ENCODE data around the gene TUBB1. TPM values are rescaled to one million over a fixed set of nuclear protein-coding genes. Genes with fewer than 3 reads are reported as not detected.

TUBB1 gene
- total RNA-seq, 1 experiment from 2014 or later: not detected

- Histone ChIP-seq H4K20me1 (ENCODE audit: insufficient read depth, low read depth, low read length) (peaks cover 28% of the 10 kb centered on the region), H3K36me3 (ENCODE audit: insufficient read depth, low read length) (peaks cover 23% of the 10 kb centered on the region), H3K4me1 (ENCODE audit: low read length) (peaks cover 42% of the 10 kb centered on the region), H3K27ac (ENCODE audit: low read length) (peak overlapping the region; percentile 89), H3K9me3 (ENCODE audit: low read length) (no peaks in the 10 kb centered on the region), H3K27me3 (ENCODE audit: low read length) (no peaks in the 10 kb centered on the region), H3K4me3 (ENCODE audit: low read length) (peak overlapping the region; percentile 97), H3K9ac (ENCODE audit: low read length) (peak overlapping the region; percentile 99), H3K4me2 (ENCODE audit: low read depth, low read length, poor library complexity, severe bottlenecking) (peak overlapping the region; percentile 99), H3K9me2 (replicated peaks; ENCODE audit: insufficient read depth, low read length) (no peaks in the 10 kb centered on the region), H2AFZ (ENCODE audit: low read length) (no peak overlapping the region), H3K79me2 (ENCODE audit: low read length) (peaks cover 36% of the 10 kb centered on the region)
- peak; percentile 66 for DNase-seq
These were observed 13.6 kb upstream of the TUBB1 start for GRCh38 chr20:59005523-59006166.

- Histone ChIP-seq H3K9me3 (ENCODE audit: low read length) (no peaks in the 10 kb centered on the region), H3K27me3 (ENCODE audit: low read length) (no peaks in the 10 kb centered on the region), H3K79me2 (ENCODE audit: low read length) (peaks cover 36% of the 10 kb centered on the region), H3K4me1 (ENCODE audit: low read length) (peaks cover 44% of the 10 kb centered on the region), H2AFZ (ENCODE audit: low read length) (no peak overlapping the region), H3K27ac (ENCODE audit: low read length) (peak overlapping the region; percentile 89), H3K36me3 (ENCODE audit: insufficient read depth, low read length) (peaks cover 23% of the 10 kb centered on the region), H4K20me1 (ENCODE audit: insufficient read depth, low read depth, low read length) (peaks cover 28% of the 10 kb centered on the region), H3K4me3 (ENCODE audit: low read length) (peak overlapping the region; percentile 97), H3K4me2 (ENCODE audit: low read depth, low read length, poor library complexity, severe bottlenecking) (peak overlapping the region; percentile 99), H3K9me2 (replicated peaks; ENCODE audit: insufficient read depth, low read length) (no peaks in the 10 kb centered on the region), H3K9ac (ENCODE audit: low read length) (peak overlapping the region; percentile 99)
- peak; percentile 67 for DNase-seq
These were observed 12.9 kb upstream of the TUBB1 start for GRCh38 chr20:59006167-59006863.

GRCh38 chr20:59006864-59007664 is 12.2 kb upstream of the TUBB1 start, which contains the start of gene CTSZ:
Gene CTSZ, minus strand, starts transcription at chr20:59007254. Its CDS starts 126 bp downstream, at chr20:59007128.
- Histone ChIP-seq H3K27me3 (ENCODE audit: low read length) (no peaks in the 10 kb centered on the region), H3K36me3 (ENCODE audit: insufficient read depth, low read length) (peaks cover 17% of the 10 kb centered on the region), H3K79me2 (ENCODE audit: low read length) (peaks cover 36% of the 10 kb centered on the region), H3K4me1 (ENCODE audit: low read length) (peaks cover 47% of the 10 kb centered on the region), H2AFZ (ENCODE audit: low read length) (0 out of 2 replicates have a peak within 1 kb of the TSS, but pooled peaks have one; percentile 18), H3K4me2 (ENCODE audit: low read depth, low read length, poor library complexity, severe bottlenecking) (peak within 1 kb of the TSS; percentile 99), H3K9me3 (ENCODE audit: low read length) (no peaks in the 10 kb centered on the region), H3K4me3 (ENCODE audit: low read length) (peak within 1 kb of the TSS; percentile 97), H3K9me2 (replicated peaks; ENCODE audit: insufficient read depth, low read length) (no peaks in the 10 kb centered on the region), H3K27ac (ENCODE audit: low read length) (peak within 1 kb of the TSS; percentile 89), H4K20me1 (ENCODE audit: insufficient read depth, low read depth, low read length) (peaks cover 23% of the 10 kb centered on the region), H3K9ac (ENCODE audit: low read length) (peak within 1 kb of the TSS; percentile 99)
- peak; percentile 82 for DNase-seq

- DNase-seq: peak; percentile 94
- H3K4me3 ChIP-seq (ENCODE audit: low read length): peak overlapping the region; percentile 97
These were observed 11.3 kb upstream of the TUBB1 start for GRCh38 chr20:59007665-59008511.

GRCh38 chr20:59008715-59009336 is 10.4 kb upstream of the TUBB1 start:
- Histone ChIP-seq H4K20me1 (ENCODE audit: insufficient read depth, low read depth, low read length) (peaks cover 5% of the 10 kb centered on the region), H3K4me1 (ENCODE audit: low read length) (peaks cover 45% of the 10 kb centered on the region), H3K36me3 (ENCODE audit: insufficient read depth, low read length) (peaks cover 4% of the 10 kb centered on the region), H3K27me3 (ENCODE audit: low read length) (no peaks in the 10 kb centered on the region), H3K9me2 (replicated peaks; ENCODE audit: insufficient read depth, low read length) (no peaks in the 10 kb centered on the region), H2AFZ (ENCODE audit: low read length) (no peak overlapping the region), H3K79me2 (ENCODE audit: low read length) (peaks cover 23% of the 10 kb centered on the region), H3K27ac (ENCODE audit: low read length) (no peak overlapping the region), H3K4me3 (ENCODE audit: low read length) (no peak overlapping the region), H3K9ac (ENCODE audit: low read length) (0 out of 2 replicates have a peak overlapping the region, but pooled peaks have one; percentile 99), H3K4me2 (ENCODE audit: low read depth, low read length, poor library complexity, severe bottlenecking) (peak overlapping the region; percentile 99), H3K9me3 (ENCODE audit: low read length) (no peaks in the 10 kb centered on the region)
- no peak for DNase-seq

More at GRCh38 chr20:59007665-59008511, 11.3 kb upstream of the TUBB1 start:
- Histone ChIP-seq H3K9ac (ENCODE audit: low read length) (peak overlapping the region; percentile 99), H3K79me2 (ENCODE audit: low read length) (peaks cover 32% of the 10 kb centered on the region), H3K27ac (ENCODE audit: low read length) (peak overlapping the region; percentile 89), H3K27me3 (ENCODE audit: low read length) (no peaks in the 10 kb centered on the region), H3K4me1 (ENCODE audit: low read length) (peaks cover 47% of the 10 kb centered on the region), H3K36me3 (ENCODE audit: insufficient read depth, low read length) (peaks cover 13% of the 10 kb centered on the region), H3K9me2 (replicated peaks; ENCODE audit: insufficient read depth, low read length) (no peaks in the 10 kb centered on the region), H3K9me3 (ENCODE audit: low read length) (no peaks in the 10 kb centered on the region), H3K4me2 (ENCODE audit: low read depth, low read length, poor library complexity, severe bottlenecking) (peak overlapping the region; percentile 99), H4K20me1 (ENCODE audit: insufficient read depth, low read depth, low read length) (peaks cover 14% of the 10 kb centered on the region), H2AFZ (ENCODE audit: low read length) (0 out of 2 replicates have a peak overlapping the region, but pooled peaks have one; percentile 18)

- Histone ChIP-seq H3K4me2 (ENCODE audit: low read depth, low read length, poor library complexity, severe bottlenecking) (no peak overlapping the region), H3K4me1 (ENCODE audit: low read length) (peaks cover 29% of the 10 kb centered on the region), H3K79me2 (ENCODE audit: low read length) (peaks cover 14% of the 10 kb centered on the region), H2AFZ (ENCODE audit: low read length) (no peak overlapping the region), H3K9ac (ENCODE audit: low read length) (no peak overlapping the region), H3K4me3 (ENCODE audit: low read length) (no peak overlapping the region), H3K36me3 (ENCODE audit: insufficient read depth, low read length) (no peaks in the 10 kb centered on the region), H3K9me3 (ENCODE audit: low read length) (no peaks in the 10 kb centered on the region), H3K27ac (ENCODE audit: low read length) (no peak overlapping the region), H3K27me3 (ENCODE audit: low read length) (no peaks in the 10 kb centered on the region), H4K20me1 (ENCODE audit: insufficient read depth, low read depth, low read length) (no peaks in the 10 kb centered on the region), H3K9me2 (replicated peaks; ENCODE audit: insufficient read depth, low read length) (no peaks in the 10 kb centered on the region)
- no peak for DNase-seq
These were observed 8.8 kb upstream of the TUBB1 start for GRCh38 chr20:59010321-59010994.
